ENCODE measurements around the gene PRPF19. TPM values are rescaled to one million over a fixed set of nuclear protein-coding genes. Genes with fewer than 3 reads are reported as not detected.

Gene PRPF19
- total and polyA plus RNA-seq, 2 of the 8 experiments (the other 6 are each of a cell fraction or from before 2014, with no cell fraction given), result 107 to 141 TPM

GRCh38 chr11:60922906-60923305, 16.5 kb upstream of the PRPF19 start (continued):
- TF ChIP-seq CHD7 (IDR thresholded peaks at IDR 0.05; ENCODE audit: insufficient replicate concordance, low read length) (no peak), KDM5A (IDR thresholded peaks at IDR 0.05; ENCODE audit: low read length) (no peak), RXRA (IDR thresholded peaks at IDR 0.05; ENCODE audit: insufficient read depth, low read depth, low read length) (no peak)
